ENCODE data around the gene DYRK1A.

Gene DYRK1A

GRCh38 chr21:37412603-37413360 is 46.2 kb downstream of the DYRK1A start (continued):
- no peak for TF ChIP-seq ZNF148 (tag by site-specific recombination; IDR thresholded peaks at IDR 0.05; ENCODE audit: borderline replicate concordance)
- no peak for TF ChIP-seq ZNF266 (tag by site-specific recombination; IDR thresholded peaks at IDR 0.05; ENCODE audit: low read depth)
- TF ChIP-seq ZNF664 (tag by site-specific recombination; IDR thresholded peaks at IDR 0.05) = no peak
- no peak for TF ChIP-seq ZNF621 (tag by site-specific recombination; IDR thresholded peaks at IDR 0.05)
- no peak for TF ChIP-seq EGR2 (tag by site-specific recombination; IDR thresholded peaks at IDR 0.05; ENCODE audit: low read depth)
- no peak for TF ChIP-seq ZNF660 (tag by site-specific recombination; IDR thresholded peaks at IDR 0.05)
- no peak for TF ChIP-seq PRDM2 (tag by site-specific recombination; IDR thresholded peaks at IDR 0.05; ENCODE audit: borderline replicate concordance)
- no peak for TF ChIP-seq ZBTB44 (tag by site-specific recombination; IDR thresholded peaks at IDR 0.05)
- TF ChIP-seq ZNF521 (tag by site-specific recombination; IDR thresholded peaks at IDR 0.05) = no peak
- TF ChIP-seq ZBTB21 (tag by site-specific recombination; IDR thresholded peaks at IDR 0.05) = no peak
- no peak for TF ChIP-seq ZNF776 (tag by site-specific recombination; IDR thresholded peaks at IDR 0.05; ENCODE audit: borderline replicate concordance)
- no peak for TF ChIP-seq ZIC2 (tag by site-specific recombination; IDR thresholded peaks at IDR 0.05)
- peak; percentile 90 for TF ChIP-seq ZNF600 (tag by site-specific recombination; IDR thresholded peaks at IDR 0.05)
- TF ChIP-seq ZNF155 (tag by site-specific recombination; IDR thresholded peaks at IDR 0.05) = no peak
- no peak for TF ChIP-seq ZBTB6 (tag by site-specific recombination; IDR thresholded peaks at IDR 0.05)
- no peak for TF ChIP-seq ZNF658 (tag by site-specific recombination; IDR thresholded peaks at IDR 0.05)
- no peak for TF ChIP-seq ZNF510 (tag by site-specific recombination; IDR thresholded peaks at IDR 0.05; ENCODE audit: insufficient replicate concordance)
- no peak for TF ChIP-seq ZNF837 (tag by site-specific recombination; IDR thresholded peaks at IDR 0.05)
- TF ChIP-seq ZNF221 (tag by site-specific recombination; IDR thresholded peaks at IDR 0.05; ENCODE audit: borderline replicate concordance) = no peak
- TF ChIP-seq ZNF274 (IDR thresholded peaks at IDR 0.05; ENCODE audit: low read length) = no peak
- TF ChIP-seq ZNF274 (tag by site-specific recombination; IDR thresholded peaks at IDR 0.05; ENCODE audit: borderline replicate concordance) = no peak

All from HEK293 (cell line).